GM12801 (cell line): ENCODE results near the gene ABCA9.

Experiments
- TF ChIP-seq, protein P1 (sequence below): IDR thresholded peaks from one replicate; pipeline ENCODE4 v1.5.1; 2011; ENCODE audit warnings: control low read depth; ENCODE audit not compliant: insufficient read length; ENCODE audit errors: extremely low read depth

The ABCA9 gene

DNA sequence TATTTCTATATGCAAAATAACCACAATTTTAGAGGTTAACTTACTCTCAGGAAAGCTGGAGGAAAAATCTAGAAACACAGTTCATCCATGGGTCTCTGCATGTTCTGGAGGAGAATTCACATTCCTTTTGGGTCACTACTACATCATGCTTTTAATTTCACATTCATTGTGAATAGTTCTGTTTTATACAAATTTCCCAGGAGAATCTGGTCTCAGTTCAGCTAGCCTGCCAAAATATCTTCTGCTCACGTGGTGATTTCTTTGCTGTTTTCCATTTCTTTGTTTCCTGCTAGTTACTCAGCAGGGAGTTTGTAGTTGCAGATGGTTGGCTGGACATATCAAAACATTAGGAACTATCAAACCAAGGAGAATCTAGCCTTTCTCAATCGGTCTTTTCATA is at the start of gene ABCA9:
ABCA9 (minus strand) TSS at position 106 of the 400 bp plus-strand sequence. CDS start 9,801 bp downstream, outside the sequence.
- TF ChIP-seq, protein P1, sequence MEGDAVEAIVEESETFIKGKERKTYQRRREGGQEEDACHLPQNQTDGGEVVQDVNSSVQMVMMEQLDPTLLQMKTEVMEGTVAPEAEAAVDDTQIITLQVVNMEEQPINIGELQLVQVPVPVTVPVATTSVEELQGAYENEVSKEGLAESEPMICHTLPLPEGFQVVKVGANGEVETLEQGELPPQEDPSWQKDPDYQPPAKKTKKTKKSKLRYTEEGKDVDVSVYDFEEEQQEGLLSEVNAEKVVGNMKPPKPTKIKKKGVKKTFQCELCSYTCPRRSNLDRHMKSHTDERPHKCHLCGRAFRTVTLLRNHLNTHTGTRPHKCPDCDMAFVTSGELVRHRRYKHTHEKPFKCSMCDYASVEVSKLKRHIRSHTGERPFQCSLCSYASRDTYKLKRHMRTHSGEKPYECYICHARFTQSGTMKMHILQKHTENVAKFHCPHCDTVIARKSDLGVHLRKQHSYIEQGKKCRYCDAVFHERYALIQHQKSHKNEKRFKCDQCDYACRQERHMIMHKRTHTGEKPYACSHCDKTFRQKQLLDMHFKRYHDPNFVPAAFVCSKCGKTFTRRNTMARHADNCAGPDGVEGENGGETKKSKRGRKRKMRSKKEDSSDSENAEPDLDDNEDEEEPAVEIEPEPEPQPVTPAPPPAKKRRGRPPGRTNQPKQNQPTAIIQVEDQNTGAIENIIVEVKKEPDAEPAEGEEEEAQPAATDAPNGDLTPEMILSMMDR = no peak

GRCh38 chr17:69105907-69106730 is 45.4 kb upstream of the ABCA9 start:
- TF ChIP-seq, protein P1 = no peak

DNA sequence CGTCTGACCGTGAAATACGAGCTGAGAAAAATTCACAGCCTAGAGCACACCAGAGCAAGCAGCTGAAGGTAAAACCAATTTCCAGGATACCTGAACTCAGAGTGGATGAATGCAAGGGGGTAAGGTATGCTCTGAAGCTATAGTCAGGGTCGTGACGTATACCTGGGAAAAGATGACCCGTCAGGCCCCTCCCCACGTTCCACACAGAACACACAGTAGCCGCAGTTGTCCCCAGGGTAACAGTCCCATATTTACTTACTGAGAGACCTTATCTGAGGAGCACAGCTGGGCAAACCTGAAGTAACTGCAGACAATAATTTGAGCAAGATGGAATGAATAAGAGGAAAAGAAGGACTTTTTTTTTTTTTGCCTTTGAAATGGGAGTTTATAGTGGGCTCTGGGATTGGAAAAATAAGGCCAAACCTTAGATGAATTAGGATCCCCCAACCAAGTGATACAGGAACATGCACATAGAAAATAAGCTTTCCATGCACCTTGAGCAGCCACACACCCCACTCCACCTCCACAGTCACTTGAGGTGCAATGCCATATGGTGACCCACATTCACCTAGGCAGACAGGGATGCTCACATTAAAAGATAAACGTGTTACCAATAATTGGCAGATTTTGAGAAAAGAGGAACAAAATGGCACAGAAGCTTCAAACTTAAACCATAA is 43.0 kb upstream of the ABCA9 start:
- TF ChIP-seq, protein P1 = no peak

- TF ChIP-seq, protein P1 = no peak
These were observed 37.9 kb upstream of the ABCA9 start for GRCh38 chr17:69098625-69099024.

GRCh38 chr17:69096541-69096940 is 35.8 kb upstream of the ABCA9 start:
- TF ChIP-seq, protein P1 = no peak

- TF ChIP-seq, protein P1 = no peak
These were observed 33.3 kb upstream of the ABCA9 start for GRCh38 chr17:69093995-69094394.

- TF ChIP-seq, protein P1 = no peak
These were observed 32.6 kb upstream of the ABCA9 start for GRCh38 chr17:69093279-69093789.
